8988T (cell line): Measurements from ENCODE around the gene TMEM121B.

Experiments
- DNase-seq: peaks from one replicate; pipeline ENCODE4 v3.0.0; 2011

The TMEM121B gene

DNA sequence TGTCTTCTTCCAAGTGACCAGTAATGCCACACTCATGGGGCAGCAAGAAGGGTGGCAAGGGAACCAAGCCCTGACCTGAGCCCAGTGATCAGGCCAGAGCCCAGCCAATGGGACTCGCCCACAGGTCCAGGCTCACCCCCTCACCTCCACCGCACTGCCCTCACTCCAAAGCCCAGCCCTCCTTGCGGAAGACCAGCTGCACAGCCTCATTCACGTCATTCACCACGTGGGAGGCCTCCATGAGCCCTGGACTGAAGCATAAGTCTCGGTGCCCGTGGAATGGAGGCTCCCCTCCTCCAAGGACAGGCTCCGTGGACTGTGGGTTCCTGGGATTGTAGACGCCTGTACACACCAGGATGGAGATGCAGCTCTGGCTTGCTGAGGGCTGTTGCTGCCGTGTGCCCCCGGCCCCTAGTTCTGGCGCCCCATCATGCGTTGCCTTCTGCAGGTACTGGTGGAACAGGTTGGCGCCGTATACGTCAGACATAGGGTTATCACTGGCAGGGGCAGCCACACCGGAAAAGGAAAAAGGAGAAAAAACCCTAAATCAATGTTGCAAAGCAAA lies 16.8 kb upstream of the TMEM121B start:
- DNase-seq: no peak

DNA sequence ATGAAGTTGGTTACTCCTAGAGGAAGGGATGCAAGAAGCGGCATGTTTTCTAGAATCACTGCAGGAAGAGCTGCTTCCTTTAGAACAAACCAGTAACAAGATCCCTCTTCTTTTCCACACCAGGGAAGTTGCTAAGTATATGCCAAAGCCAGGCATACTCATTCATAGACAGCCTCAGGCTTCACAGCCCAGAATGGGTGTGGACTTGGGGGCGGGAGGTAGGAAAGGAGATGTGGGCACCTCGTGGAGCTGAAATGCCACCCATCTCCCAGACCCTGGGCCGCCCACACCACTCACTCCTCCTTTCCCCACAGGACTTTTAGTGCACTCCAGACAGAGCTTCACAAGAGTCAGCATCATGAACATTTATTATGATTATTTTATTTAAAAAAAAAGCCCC lies 16.0 kb upstream of the TMEM121B start:
- no peak for DNase-seq

DNA sequence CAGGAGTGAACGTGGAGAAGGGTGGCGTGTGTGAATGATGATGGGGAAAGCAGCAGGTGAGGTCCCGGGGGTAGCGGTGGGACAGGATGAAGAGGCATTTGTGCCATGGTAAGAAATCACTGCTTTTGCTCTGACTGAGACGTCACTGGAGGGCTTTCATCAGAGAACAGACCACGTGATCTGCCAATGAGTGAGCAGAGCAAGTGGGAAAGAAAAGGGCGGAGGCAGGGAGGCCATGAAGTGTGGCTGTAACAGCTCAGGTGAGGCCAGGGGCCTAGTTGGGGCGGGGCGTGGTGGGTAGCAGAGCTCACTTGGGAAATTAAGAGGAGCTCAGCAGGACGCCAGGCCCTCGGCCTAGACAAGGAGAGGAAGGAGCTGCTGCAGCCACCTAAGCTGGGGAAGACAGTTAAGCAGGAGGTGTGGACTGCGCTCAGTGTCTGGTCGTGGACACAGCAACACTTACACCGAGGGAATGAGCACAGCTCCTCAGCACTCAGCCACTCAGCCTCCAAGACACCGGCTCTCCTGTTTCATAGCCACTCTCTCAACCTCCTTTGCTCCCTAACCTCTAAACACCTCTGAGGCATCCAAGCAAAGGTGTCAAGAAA lies 14.1 kb upstream of the TMEM121B start:
- no peak for DNase-seq

DNA sequence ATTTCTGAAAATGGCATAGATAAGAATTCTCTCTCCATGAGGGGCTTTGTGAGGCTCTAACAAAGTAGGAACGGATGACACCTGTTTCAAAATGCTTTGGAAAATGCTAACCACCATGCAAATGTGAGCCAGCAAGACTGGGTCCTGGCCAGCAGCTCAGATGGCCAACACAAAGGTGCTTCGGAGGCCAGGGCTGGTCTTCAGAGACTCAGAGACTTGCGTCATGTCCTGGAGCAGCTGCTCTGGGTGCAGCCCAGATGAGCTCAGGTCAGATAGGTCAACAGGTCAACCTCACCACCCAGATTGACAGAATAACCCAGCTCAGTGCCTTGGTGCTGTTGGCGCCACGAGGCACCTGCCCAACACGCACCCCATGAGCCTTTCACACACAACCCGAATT lies 12.0 kb upstream of the TMEM121B start:
- DNase-seq: no peak

DNA sequence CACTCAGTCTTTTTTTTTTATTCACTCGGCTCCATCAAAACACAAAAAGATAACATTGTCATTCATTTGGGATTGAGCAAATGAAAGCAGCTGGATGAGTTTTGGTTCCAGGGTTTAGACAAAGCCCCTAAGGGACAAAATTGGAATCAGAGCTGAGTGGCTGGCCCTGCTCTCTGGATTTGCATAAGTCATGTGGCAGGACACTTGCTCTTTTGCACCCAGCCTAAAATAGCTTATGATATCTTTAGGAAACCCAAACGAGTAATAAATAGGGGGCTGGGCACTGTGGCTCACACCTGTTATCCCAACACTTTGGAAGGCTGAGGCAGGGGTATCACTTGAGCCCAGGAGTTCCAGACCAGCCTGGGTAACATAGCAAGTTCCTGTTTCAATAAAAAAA lies 11.0 kb upstream of the TMEM121B start:
- DNase-seq: no peak

DNA sequence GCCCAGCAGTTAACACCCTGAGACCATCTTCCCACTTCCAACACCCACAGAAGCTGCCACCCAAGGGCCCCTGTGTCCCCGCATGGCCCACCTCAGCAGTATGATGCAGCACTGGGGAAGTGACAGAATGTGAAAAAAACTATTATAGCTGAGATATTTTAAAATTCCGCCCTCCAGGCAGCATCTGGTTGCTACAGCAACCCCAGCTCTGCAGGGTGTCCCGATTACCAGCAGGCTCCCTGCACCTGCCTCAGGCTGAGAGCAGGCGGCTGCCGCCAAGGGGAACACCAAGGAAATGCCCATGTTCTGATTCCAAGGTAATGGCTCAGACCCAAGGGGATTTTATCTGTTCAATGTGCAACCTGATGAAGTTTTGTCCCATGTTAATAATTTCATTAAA lies 10.5 kb upstream of the TMEM121B start:
- no peak for DNase-seq

DNA sequence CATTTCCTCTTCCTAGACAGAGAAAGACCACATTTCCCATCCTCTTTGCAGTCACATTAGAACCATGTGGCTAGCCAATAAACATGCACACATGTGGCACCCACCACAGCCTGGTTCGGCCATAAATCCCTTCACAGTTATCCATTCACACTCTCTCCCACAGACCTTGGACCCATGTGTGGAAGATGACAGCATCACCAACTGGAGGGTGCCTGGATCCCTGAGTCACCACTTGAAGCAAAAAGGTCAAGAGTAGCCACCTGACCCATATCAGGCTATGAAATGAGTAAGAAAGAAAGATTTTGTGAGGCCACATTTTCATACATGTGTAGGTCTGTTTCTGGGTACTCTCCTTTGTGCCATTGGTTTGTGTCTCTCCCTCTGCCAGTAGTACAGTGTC lies 9.0 kb upstream of the TMEM121B start:
- DNase-seq: no peak

DNA sequence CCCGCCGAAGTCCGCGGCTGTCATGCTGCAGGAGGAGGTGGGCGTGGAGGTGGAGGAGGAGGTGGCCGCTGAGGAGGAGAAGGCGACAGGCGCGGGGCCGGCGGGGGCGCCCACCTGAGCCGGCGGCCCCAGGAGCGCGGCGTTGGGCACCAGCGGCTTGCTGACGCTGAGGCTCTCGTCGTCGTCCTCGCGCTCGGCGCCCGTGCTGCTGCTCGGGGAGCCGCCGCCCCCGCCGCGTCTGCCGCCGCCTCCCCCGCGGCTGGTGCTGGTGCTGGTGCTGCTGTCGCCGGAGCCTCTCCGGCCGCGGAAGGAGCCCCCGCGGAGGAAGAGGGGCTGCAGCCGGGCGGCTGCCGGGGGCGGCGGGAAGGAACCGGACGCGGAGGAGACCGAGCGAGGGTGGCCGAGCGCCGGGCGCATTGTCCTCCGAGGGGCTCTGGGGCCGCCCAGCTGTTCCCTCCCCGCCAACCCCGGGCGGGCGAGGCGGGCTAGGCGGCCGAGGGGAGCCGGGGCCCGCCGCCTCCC lies 388 bp downstream of the TMEM121B start:
- peak; percentile 53 for DNase-seq

DNA sequence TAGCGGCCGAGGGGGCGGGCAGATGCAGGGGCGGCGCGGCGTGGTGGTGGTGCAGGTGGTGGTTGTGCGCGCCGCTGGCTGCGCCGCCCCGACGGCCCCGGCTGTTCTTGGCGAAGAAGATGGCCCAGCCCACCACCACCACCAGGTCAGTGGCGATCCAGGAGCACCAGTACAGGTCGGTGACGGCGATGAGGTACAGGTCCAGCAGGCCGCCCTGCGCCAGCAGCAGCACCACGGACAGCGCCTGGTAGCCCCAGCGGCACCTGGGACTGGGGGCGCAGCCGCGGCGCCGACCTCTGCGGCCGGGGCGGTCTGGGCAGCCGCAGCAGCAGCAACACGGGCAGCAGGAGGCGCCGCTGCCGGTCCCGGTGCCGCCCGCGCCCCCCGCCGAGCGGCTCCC lies 879 bp downstream of the TMEM121B start:
- peak; percentile 68 for DNase-seq

DNA sequence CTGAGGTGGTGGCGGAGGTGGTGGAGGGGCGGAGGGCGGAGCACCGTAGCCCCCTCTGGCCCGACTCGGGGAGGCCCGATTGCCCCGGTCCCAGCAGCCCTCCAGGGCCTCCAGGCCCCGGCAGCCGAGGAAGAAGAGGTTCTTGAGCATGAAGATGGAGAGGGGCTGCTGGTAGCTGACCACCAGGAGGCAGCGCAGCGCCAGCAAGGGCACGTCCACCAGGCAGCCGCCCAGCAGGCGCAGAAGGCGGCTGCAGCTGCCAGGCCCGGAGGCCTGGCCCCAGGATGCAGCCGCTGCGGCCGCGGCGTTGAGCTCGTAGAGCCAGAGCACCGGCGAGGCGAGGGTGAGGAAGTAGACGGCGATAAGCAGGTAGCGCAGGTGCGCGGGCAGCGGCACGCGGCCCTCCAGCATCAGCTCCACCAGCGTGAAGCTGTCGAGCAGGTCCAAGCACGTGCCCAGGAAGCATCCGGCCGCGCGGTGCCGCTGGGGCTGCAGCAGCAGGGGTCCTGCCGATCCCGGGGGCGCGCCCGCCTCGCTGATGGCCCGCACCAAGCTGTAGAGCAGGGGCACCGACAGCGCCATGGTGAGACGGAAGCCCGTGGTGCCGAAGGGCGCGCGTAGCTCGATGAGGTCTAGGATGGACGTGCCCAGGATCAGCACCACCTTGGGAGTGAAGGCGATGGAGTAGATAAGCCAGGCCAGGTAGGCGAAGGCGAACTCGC lies 1.5 kb downstream of the TMEM121B start:
- DNase-seq: no peak

DNA sequence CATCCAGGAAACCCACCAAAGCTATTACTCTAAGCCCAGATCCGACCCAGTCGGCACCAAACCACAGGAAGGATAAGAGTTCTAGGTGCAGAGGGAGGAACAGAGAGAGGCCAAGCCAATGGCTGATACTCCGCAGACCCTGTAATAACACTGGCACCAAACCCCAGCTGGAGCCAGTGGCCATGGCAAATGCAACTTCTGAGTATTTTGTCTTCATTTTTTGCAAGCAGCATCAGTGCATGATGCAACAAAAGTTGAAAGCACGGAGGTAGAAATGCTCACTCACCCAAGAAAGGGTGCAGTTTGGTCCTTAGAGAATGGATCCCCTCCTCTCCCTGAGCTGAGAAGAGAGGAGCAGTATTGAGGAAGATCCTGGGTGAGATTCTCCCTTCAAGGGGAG lies 2.8 kb downstream of the TMEM121B start:
- no peak for DNase-seq

DNA sequence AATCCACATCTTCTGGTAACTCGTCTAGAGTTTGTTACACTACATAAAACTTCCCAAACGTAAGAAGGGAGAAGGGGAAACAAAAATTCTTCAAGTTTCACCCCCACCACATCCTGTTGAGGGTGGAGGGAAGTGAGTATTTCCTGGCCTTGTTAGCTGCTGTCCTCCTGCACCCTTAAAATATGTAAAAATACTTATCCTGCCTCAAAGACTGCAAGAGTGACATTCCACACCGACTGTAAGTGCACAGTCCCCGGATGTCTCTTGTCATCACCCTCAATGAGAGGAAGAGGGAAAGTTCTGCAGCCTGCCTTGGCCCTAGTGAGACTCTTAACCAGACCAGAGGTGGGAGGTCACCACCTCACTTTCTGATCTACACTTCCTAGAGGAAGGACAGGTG lies 3.3 kb downstream of the TMEM121B start:
- DNase-seq: no peak

DNA sequence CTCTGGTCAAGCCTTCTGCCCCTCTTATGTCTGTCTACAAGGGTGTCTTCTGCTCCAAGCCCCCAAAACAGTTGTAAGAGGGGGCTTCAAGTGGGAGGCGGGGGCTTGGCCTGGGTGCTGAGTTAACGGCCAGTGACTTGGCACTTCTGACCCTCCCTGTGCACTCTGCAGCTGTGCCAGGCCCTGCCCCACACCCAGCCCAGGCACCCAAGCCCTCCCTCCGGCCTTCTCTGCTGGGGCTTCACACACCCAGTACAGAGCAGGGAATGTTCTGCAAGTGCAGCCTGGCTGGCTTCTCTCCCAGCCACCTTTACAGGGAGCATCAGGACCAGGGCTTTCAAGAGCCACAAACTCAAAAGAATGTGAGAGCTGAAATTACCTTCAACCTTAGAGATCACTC lies 3.8 kb downstream of the TMEM121B start:
- no peak for DNase-seq

DNA sequence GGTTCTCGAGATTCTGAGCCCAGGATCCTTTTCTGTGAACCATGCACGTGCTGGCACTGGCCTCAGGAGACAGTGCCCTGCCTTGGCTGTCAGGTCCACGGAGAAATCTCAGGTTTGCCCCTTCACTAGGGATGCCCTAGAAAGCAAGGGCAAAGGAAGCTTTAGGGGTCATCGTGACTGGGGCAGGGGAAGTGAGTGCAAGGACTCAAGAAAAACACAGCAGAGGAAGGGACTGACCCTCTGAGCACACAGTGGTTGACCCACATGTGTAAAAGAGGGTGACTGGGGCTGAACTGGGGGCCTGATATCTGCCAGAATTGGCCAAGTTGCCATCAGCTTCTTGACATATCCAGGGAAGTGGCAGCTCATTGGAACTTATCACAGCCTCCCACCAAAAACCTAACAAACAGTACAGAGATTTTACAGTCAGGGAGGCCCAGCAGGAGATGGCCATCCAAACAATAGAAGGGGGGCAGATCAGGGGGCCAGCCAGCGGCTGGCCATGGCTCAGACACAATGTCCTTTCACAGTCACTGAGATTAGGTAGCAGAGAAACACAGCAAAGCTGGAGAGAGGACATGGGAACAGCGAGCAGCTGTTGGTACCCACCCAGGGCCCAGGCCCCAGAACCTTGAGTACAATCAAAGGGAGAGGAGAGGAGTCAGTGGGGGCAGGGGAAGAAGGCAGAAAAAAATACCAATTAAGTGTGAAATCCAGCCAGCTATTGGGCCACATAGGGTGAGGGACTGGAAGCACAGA lies 4.4 kb downstream of the TMEM121B start:
- DNase-seq: no peak

DNA sequence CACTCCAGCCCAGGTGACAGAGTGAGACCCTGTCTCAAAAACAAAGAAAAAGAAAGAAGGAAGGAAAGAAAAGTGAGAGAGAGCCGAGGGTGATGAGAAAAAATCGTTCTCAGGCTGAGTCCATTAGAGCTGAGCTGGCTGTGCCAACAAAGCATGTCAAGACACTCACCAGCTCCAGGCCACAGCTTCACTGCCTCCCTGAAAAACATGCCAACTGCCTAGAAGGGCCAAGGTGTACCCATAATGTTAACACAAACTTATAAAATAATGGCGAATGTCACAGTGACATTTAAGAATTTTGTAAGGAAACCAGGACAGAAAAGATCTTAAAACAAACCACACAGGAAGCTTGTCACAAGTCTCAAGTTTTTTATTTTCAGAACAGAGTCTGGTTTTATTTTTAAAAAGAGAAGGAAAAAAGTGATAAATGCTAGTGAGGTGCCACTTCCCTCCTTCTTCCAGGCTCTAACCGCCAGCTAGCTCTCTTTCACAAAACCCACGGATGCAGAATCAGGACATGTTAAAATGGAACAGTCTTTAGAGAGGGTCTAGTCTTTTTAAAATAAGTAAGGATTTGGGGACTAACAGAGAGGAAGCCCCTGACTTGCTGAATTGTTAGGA lies 5.1 kb downstream of the TMEM121B start:
- no peak for DNase-seq

DNA sequence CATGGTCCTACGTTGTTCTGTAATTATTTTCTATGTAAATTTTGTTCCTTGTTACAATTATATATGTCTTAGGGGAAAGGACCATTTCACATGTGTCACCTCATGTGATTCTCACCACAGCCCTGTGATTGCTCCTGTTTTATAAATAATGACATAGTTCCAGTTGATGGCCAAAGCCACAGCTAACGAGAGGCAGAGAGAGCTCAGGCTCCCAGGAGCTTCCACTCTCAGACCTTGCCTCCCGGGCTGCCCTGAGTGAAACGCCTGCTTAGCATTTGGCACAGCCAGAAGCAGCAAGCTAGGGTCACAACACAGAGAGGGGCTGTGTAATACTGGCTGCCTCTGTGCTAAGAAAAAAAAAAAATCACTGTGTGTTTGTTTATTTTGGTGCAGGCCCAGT lies 5.9 kb downstream of the TMEM121B start:
- no peak for DNase-seq

DNA sequence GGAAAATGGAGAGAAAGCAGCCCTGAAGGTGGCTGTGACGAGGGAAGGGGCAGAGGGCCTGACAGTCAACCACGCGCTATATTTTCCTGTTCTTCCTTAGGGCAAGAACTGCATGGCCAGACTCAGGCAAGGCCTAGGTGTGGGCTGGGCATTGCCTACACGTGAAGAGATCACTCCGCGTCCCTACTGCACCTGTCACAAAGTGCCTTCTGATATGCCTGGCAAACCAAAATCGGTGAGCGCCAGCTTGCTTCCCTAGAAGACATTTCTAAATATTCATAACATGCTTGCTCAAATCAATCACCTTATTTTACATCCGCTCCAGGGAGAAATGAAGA lies 6.3 kb downstream of the TMEM121B start:
- DNase-seq: no peak

DNA sequence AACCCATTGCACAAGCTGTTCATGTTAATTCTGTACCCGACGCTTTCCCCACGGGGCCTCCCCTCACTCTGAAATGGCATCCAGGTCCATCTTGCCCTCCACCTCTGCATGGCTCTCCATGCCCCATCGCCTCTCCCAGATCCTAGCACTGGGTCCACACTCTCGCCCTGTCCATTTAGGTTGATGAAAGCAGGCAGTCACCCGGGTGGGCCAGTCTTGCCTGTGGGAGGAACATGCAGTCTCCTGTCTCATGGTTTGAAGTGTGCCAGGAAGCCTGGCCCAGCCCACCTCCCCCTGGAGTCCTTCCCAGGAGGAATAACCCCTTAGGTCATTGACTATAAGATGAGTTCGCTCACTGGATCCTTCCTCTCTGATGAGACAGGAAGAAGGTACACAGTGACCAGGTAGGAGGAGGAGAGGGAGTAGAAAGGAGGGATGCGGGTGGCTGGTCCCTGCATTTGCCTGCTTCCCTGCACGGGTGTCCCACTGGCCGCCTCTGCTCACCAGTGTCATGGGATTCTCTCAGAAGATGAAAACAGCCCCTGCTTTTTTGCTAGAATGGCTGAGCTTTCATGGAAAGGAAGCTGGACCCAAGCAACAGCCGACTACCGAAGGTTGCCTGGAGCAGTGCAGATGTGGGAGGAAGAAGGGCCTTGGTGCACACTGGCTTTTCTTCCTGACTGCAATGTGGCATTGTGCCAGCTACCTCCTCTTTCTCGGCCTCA lies 6.8 kb downstream of the TMEM121B start:
- no peak for DNase-seq

DNA sequence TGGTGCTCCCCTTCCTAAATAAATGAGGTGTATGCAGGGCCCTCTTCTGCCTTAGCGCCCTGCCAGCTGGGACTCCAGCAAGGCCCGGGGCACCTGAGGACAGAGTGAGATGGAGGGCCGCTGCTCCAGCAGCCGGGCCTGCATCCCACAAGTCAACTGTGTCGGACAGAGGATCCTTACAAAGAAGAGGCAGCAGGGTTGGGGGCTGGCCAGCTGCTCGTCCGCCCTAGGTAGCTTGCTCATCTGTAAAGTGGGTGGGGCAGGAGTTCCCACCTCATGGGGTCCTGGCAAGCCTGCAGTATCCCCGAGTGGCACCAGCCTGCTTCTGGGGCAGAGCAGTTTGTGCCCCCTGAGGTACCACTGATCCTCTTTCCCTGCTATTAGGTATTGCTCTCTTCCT lies 7.6 kb downstream of the TMEM121B start:
- no peak for DNase-seq

DNA sequence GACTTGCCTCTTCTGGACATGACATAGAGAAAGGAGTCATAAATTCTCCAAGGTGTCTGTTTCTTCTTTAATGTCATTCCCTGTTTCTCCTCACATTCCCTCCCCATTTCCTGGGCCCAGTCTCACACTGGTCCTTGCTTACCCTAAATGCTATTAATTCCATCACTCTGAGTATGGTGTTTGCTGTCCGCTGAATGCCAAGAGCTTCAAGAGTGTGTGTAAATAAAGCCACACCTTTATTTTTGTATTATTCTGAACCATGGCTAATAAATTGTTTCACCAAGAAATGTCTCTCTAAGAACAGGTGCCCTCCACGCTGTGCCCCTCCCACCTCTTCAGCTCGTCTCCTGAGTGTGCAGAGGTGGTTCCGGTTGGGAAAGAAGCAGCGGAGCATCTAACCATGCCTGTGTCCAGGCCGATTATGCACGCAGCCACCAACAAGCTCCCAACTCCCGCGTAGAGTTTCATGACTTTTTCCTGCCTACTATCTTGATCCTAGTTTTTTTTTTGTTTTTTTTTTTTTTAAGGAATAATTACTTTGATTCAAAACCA lies 8.6 kb downstream of the TMEM121B start:
- no peak for DNase-seq

DNA sequence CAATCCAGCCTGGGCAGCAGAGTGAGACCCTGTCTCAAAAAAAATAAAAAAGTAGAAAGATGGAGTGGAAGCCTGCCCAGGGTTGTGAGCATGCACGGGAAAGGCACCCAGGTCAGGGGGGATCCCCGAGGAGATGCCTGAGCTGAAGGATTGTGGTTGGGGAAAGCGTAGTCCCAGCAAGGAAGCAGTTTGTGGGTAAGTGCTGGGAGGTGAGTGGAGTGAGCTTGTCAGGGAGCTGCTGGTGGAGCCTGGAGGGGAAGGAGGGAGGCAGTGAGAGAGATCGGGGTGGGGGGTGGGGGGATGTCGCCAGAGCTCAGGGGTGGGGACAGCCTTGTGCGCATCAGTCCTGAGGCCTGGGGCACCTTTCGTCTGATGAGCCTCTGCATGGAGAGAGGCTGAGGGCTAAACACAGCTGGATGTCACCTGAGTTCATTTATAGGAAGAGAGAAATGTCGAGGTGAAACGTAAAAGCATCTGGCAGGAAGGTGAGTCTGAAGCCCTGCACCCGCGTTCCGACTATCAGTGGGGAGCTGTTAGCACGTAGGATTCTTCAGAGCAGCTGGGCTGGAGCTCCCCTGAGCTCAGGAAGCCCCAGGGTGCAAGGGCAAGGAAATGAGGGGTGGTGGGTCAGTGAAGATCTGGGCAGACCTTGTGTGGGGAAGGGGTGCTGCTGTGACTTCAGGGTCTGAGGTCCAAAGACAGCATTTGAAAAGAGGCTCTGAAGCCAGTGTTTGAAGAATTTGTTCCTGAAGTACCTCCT lies 10.2 kb downstream of the TMEM121B start:
- no peak for DNase-seq

DNA sequence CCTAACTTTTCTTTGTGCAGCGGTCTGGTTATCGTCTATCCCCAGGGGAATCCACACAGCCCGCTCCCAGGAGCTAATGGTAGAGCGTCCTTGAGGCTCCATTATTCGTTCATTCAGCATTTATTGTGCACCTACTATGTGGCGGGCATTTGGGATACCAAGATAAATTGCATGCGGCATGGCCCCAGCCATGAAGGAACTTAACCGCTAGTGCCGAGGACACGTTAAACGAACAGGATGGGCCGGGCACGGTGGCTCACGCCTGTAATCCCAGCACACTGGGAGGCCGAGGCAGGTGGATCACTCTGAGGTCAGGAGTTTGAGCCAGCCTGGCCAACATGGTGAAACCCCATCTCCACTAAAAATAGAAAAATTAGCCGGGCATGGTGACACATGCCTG lies 11.2 kb downstream of the TMEM121B start:
- DNase-seq: no peak
